Measurements from ENCODE around the gene TOE1.

Gene TOE1

DNA sequence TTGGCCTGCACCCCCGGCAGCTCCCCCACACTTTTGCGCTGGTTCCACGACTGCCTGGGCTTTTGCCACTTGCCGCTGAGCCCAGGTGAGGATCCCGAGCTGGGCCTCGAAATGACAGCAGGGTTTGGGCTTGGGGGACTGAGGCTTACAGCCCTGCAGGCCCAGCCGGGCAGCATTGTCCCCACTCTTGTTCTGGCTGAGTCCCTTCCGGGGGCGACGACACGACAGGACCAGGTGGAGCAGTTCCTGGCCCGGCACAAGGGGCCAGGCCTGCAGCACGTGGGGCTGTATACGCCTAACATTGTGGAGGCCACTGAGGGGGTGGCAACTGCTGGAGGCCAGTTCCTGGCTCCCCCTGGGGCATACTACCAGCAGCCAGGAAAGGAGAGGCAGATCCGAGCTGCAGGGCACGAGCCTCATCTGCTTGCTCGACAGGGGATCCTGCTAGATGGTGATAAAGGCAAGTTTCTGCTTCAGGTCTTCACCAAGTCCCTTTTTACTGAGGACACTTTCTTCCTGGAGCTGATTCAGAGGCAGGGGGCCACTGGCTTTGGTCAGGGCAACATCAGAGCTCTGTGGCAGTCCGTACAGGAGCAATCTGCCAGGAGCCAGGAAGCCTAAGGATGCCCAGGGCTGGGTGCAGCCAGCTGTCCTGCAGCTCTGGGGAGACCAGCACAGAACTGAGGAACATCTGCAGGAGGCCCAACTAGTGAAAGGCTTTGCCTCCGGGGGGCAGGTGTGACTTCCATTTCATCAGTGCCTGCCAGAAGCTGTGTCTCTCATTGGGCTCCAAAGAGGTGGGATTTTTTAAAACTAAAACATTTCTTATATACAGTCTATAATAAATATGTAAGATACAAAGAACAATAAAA lies 12.1 kb upstream of the TOE1 start:
- FAIRE-seq (peak; percentile 30), DNase-seq (ENCODE audit: insufficient read length) (no peak)
- TF ChIP-seq POLR2A (IDR thresholded peaks at IDR 0.05; ENCODE audit: low read depth, low read length) (no peak; the same call in 1 of the 2 replicates), TAF1 (IDR thresholded peaks at IDR 0.05; ENCODE audit: borderline replicate concordance, low read depth, low read length) (no peak), POLR2AphosphoS5 (IDR thresholded peaks at IDR 0.05; ENCODE audit: low read depth, low read length) (no peak)

DNA sequence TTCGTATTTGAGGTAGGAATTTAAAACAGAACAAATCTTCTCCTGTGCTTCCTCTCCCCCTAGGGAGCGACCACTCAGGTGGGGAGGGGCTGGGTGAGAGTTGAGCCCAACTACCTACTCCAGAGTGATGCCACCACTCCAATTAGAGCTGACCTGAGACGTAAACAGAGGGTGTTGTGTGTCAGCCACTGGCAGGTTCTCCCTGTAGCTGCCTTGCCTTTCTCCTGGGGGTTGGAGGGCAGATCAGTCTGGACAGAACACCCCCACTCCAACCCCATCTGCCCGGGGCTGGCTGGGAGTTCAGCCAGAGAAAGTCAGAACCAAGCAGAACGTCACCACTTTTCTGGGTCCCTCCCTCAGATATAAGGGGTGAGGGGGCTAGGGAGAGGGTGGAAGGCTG lies 11.3 kb upstream of the TOE1 start:
- DNase-seq (ENCODE audit: insufficient read length) (no peak), FAIRE-seq (no peak)
- TF ChIP-seq POLR2AphosphoS5 (IDR thresholded peaks at IDR 0.05; ENCODE audit: low read depth, low read length): no peak
- TF ChIP-seq TAF1 (IDR thresholded peaks at IDR 0.05; ENCODE audit: borderline replicate concordance, low read depth, low read length): no peak
- peak; percentile 50; the same call in 1 of the 2 replicates for TF ChIP-seq POLR2A (IDR thresholded peaks at IDR 0.05; ENCODE audit: low read depth, low read length)

DNA sequence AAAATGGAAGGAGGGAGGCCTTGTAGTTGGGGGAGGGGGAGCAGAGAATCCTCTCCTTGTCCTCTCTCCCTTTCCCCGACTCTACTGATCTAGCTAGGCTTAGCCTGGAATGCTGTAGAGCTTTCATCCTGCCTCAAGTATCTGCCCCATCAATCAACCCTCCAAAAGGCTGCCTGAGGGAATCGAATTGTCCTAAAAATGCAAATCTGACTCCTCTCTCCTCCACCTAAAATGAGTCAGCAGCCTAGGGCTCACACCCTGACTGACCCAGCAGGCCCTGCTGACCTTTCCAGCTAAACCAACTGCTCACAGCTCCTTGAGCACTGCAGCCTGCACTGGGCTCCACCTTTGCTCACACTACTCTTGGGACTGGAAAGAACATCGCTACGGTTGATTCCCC lies 10.5 kb upstream of the TOE1 start:
- FAIRE-seq (no peak), DNase-seq (ENCODE audit: insufficient read length) (no peak)
- TF ChIP-seq TAF1 (IDR thresholded peaks at IDR 0.05; ENCODE audit: borderline replicate concordance, low read depth, low read length): no peak
- TF ChIP-seq POLR2A (IDR thresholded peaks at IDR 0.05; ENCODE audit: low read depth, low read length): no peak
- TF ChIP-seq POLR2AphosphoS5 (IDR thresholded peaks at IDR 0.05; ENCODE audit: low read depth, low read length): no peak

DNA sequence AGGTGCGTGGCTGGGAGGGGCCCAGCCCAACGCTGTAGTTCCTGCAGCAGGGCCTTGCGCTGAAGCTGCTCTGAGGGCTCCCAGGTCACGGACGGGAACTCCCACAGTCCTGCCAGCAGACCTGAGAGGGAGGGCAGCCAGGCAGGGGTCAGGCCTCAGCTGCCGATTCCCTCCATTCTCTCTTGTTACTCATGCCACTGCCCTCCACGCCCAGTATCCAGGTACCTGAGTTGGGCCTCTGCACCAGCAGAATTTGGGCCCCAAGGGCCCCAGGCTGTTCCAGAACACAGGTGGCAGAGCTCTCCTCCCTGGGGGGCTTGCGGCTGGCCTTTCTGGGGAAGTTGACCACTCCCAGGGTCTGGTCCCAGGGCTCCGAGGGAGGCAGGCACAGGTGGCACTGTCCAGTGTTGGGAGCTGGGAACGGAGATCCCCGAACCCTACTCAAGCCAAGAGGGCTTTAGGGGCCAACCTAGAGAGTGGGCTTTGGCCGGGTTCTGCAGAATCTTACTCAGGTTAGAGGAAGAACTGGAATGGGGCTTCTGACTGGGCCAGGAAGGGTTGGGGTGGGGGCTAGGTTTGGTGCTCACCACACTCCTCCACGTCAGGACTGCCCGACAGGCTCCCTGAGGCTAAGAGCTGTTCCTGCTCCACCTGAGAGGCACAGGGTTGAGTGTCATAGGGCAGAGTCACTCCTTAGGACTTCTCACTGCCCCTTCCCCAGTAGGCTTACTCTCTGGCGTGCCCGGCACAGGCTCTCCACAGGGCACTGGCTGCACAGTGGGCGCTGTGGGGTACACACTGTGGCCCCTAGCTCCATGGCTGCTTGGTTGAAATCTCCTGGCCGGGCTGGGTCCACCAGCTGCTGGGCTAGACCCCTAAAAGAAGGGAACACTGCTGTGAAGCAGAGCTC lies 8.3 kb upstream of the TOE1 start:
- no peak for DNase-seq (ENCODE audit: insufficient read length)
- FAIRE-seq: no peak
- TF ChIP-seq POLR2A (IDR thresholded peaks at IDR 0.05; ENCODE audit: low read depth, low read length) (no peak), POLR2AphosphoS5 (IDR thresholded peaks at IDR 0.05; ENCODE audit: low read depth, low read length) (no peak), TAF1 (IDR thresholded peaks at IDR 0.05; ENCODE audit: borderline replicate concordance, low read depth, low read length) (no peak)

DNA sequence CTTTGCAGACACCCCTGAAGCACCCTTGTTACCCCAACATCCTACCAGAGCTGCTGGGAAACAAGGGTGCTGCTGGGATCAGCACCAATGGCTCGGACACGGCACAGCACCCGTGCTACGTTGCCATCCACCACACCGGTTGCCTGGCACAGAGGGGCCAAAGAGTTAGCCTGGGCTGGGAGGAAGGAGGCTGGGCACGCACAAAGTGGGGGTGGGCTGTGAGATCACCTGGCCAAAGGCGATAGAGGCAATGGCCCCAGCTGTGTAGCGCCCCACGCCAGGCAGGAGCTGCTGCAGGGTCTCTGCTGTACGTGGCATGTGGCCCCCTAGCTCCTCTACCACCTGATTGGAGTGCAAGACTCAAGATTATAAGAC lies 7.6 kb upstream of the TOE1 start:
- TF ChIP-seq TAF1 (IDR thresholded peaks at IDR 0.05; ENCODE audit: borderline replicate concordance, low read depth, low read length) (no peak), POLR2A (IDR thresholded peaks at IDR 0.05; ENCODE audit: low read depth, low read length) (no peak), POLR2AphosphoS5 (IDR thresholded peaks at IDR 0.05; ENCODE audit: low read depth, low read length) (no peak)
- DNase-seq (ENCODE audit: insufficient read length): no peak
- FAIRE-seq: no peak

DNA sequence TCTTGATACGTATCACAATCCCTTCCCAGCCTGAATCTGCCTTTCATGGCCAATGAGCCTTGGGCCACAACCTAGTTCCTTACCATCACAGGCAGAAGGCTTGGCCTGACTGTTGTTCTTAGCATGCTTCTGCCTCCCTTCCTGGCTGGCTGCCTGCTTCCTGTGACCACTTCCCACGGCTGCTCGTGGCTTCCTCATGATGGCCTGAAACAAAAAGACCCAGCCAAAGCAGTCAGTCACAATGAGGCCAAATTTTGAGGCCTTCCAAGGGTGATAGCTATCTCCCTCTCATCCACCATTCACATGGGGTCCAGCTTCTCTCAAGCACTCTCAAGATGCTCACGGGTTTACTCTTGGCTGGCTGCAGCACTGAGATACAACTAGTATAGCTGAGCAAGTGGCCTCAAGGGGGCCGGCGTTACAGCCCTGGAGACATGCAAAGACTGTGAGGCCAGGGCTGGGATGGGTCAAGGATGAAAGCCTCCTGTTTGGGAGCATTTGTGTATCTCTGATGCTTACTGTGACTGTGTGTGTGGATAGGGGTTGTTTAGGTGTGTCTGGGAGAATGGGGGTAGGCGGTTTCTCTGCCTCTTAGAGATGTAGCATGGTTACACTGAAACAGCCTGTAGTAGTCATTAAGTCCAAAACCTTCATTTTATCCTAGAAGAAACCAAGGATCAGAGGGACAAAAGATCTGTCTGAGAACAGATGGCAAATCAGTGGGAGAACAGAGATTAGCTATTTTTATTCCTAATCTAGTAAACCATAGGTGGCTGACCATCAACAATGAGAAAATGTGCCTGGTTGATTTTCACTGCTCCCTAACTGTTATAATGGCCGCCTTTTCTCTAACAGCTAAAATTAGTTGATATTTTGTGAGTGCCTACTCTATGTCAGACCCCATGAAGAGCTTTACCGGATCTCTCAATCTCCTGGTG lies 5.4 kb upstream of the TOE1 start:
- FAIRE-seq (no peak), DNase-seq (ENCODE audit: insufficient read length) (no peak)
- TF ChIP-seq POLR2AphosphoS5 (IDR thresholded peaks at IDR 0.05; ENCODE audit: low read depth, low read length) (no peak), TAF1 (IDR thresholded peaks at IDR 0.05; ENCODE audit: borderline replicate concordance, low read depth, low read length) (no peak)

DNA sequence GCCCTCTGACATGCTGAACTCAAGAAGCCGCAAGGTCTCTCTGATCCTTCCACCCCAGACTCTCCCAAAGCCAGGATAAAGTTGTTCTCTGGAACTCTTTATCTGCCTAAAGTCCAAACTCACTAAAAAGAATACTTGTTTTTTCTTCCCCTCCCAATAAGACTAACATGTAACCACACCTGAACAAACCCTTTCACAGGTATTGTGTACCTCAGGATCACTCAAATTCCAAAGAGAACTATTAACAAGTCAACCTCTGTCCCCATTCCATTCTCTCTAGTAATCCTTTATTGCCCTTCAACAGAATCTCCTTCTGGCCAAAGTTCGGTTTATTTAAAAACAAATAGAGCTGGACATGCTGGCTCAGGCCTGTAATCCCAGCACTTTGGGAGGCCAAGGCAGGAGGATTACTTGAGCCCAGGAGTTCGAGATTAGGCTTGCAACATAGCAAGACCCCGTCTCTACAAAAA lies 4.1 kb upstream of the TOE1 start:
- FAIRE-seq: no peak

DNA sequence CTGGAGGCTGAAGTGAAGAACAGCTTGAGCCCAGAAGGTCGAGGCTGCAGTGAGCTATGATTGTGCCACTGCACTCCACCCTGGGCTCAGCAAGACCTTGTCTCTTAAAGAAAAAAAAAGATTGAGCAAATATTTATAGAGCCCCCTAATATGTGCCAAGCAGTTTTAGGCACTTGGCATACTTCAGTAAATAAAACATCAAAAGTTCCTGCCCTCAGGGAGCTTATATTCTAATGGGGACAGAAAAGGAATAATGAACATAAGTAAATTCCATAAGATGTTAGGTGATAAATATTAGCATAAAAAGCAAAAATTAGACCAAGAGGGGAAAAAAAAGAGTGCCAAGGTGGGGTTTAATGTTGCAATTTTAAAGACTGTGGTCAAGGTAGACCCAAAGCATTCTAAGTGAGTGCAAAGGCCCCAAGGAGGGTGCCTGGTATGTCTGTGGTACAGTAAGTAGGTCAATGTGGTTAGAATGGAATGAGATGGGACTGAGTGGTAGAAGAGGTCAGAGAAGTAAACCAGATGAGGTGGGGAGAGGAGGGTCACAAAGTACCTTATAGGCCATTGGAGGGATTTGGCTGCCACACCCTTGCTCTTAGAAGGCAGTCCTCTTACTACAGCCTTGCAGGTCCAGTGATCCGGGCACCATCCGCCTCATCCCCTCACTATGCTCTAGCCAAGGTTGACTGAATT lies 2.2 kb upstream of the TOE1 start:
- no peak for DNase-seq (ENCODE audit: insufficient read length)
- no peak for FAIRE-seq
- TF ChIP-seq POLR2AphosphoS5 (IDR thresholded peaks at IDR 0.05; ENCODE audit: low read depth, low read length): no peak
- 0 out of 2 replicates have a peak, but pooled peaks have one; percentile 26 for TF ChIP-seq POLR2A (IDR thresholded peaks at IDR 0.05; ENCODE audit: low read depth, low read length)

More for the DNA sequence above, 4.1 kb upstream of the TOE1 start:
- no peak for DNase-seq (ENCODE audit: insufficient read length)
- no peak for TF ChIP-seq POLR2AphosphoS5 (IDR thresholded peaks at IDR 0.05; ENCODE audit: low read depth, low read length)
- no peak for TF ChIP-seq TAF1 (IDR thresholded peaks at IDR 0.05; ENCODE audit: borderline replicate concordance, low read depth, low read length)
- TF ChIP-seq POLR2A (IDR thresholded peaks at IDR 0.05; ENCODE audit: low read depth, low read length): no peak

DNA sequence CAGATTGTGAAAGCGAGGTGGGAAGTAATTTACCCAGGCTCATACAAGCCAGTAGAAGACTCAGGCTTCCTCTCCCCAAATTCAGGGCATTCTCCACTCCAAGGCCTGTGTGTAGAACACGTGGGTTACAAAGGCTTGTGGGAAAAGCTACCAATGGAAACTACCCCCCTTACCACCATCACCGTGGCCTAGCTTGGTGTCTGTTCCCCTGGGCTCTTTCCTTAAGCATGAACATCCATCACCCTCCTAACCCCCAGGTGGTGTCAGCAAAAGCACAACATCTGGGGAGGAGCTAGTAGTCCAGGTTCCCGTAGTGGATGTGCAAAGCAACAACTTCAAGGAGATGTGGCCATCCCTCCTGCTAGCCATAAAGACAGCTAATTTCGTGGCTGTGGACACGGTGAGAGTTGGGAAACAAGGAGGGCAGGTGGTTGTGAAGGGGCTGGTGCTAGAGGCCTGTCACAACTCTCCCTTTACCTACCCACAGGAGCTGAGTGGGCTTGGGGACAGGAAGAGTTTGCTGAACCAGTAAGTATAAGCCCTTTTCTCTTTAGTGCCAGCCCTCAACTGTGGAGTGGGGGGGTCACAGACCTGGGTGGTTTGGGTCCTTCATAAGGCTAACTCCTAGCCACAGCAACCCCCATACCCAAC lies 971 bp downstream of the TOE1 start:
- TF ChIP-seq TAF1 (IDR thresholded peaks at IDR 0.05; ENCODE audit: borderline replicate concordance, low read depth, low read length): no peak
- 0 out of 2 replicates have a peak, but pooled peaks have one; percentile 11 for TF ChIP-seq POLR2AphosphoS5 (IDR thresholded peaks at IDR 0.05; ENCODE audit: low read depth, low read length)
- peak; percentile 27; the same call in 1 of the 2 replicates for TF ChIP-seq POLR2A (IDR thresholded peaks at IDR 0.05; ENCODE audit: low read depth, low read length)
- FAIRE-seq: peak; percentile 9
- DNase-seq (ENCODE audit: insufficient read length): no peak

DNA sequence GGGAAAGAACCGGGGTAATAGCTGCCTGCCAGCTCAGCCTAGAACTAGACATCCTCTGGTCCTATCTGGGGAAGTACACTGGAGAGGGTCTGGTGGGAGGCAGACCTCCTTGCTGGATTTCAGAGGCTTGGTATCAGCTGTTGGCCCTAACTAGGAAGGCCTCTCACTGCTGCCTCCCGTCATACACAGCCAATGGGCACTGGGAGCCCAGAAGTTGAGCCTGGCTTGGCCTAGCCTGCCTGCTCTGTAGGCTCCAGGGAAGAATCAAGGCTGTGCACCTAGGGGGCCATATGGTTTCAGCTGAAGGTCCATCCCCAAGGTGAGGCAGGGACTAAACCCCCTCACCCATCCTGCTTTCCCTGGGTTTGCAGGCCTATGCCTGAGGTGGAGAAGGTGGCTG lies 4.5 kb downstream of the TOE1 start:
- TF ChIP-seq POLR2AphosphoS5 (IDR thresholded peaks at IDR 0.05; ENCODE audit: low read depth, low read length): no peak; the same call in 1 of the 2 replicates
- TF ChIP-seq TAF1 (IDR thresholded peaks at IDR 0.05; ENCODE audit: borderline replicate concordance, low read depth, low read length): no peak
- TF ChIP-seq POLR2A (IDR thresholded peaks at IDR 0.05; ENCODE audit: low read depth, low read length): no peak; the same call in 1 of the 2 replicates
- DNase-seq (ENCODE audit: insufficient read length) (no peak), FAIRE-seq (no peak)
